ENCODE data around the gene RAB31. TPM values are rescaled to one million over a fixed set of nuclear protein-coding genes. Genes with fewer than 3 reads are reported as not detected.
A peak's percentile ranks its signal among the peaks of the same experiment; 100 is the strongest.

RAB31 gene
- total RNA-seq, 1 experiment from 2014 or later, result 6.1 TPM

- no peak overlapping the region for H3K27ac ChIP-seq (ENCODE audit: low read depth, low read length, poor library complexity, severe bottlenecking)
- intact Hi-C loops (cut with micrococcal nuclease; ENCODE audit: unreplicated experiment), result no loop called here
- BruUV-seq (replicated peaks), result no TSS peak
- no peaks in the 10 kb centered on the region for H3K27me3 ChIP-seq (replicated peaks; ENCODE audit: insufficient read depth, low read depth, low read length, poor library complexity)
- ChIA-PET POLR2A (ENCODE audit: low non-redundant PET) (no interaction called here), CTCF (no interaction called here)
- H3K36me3 ChIP-seq (ENCODE audit: insufficient read depth, low read length, poor library complexity, severe bottlenecking), result no peaks in the 10 kb centered on the region
- peaks cover 43% of the 10 kb centered on the region for H3K4me1 ChIP-seq (ENCODE audit: insufficient read depth, low read length, poor library complexity, severe bottlenecking)
- DNase-seq (ENCODE audit: low spot score), result peak; percentile 87
- TF ChIP-seq EZH2 (IDR thresholded peaks at IDR 0.05; ENCODE audit: borderline replicate concordance, low read depth, low read length, poor library complexity, severe bottlenecking), result no peak
- TF ChIP-seq, protein P1, sequence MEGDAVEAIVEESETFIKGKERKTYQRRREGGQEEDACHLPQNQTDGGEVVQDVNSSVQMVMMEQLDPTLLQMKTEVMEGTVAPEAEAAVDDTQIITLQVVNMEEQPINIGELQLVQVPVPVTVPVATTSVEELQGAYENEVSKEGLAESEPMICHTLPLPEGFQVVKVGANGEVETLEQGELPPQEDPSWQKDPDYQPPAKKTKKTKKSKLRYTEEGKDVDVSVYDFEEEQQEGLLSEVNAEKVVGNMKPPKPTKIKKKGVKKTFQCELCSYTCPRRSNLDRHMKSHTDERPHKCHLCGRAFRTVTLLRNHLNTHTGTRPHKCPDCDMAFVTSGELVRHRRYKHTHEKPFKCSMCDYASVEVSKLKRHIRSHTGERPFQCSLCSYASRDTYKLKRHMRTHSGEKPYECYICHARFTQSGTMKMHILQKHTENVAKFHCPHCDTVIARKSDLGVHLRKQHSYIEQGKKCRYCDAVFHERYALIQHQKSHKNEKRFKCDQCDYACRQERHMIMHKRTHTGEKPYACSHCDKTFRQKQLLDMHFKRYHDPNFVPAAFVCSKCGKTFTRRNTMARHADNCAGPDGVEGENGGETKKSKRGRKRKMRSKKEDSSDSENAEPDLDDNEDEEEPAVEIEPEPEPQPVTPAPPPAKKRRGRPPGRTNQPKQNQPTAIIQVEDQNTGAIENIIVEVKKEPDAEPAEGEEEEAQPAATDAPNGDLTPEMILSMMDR (conservative IDR thresholded peaks at IDR 0.05; ENCODE audit: low read depth, low read length), result no peak
- no peak overlapping the region for H3K4me3 ChIP-seq (ENCODE audit: low read depth, low read length, poor library complexity, severe bottlenecking)
- H3K9me3 ChIP-seq (ENCODE audit: low read depth, low read length, poor library complexity, severe bottlenecking), result no peaks in the 10 kb centered on the region
These were observed 130.2 kb downstream of the RAB31 start for GRCh38 chr18:9838144-9838877.

GRCh38 chr18:9839211-9839610 lies 131.1 kb downstream of the RAB31 start:
- POLR2A ChIA-PET (ENCODE audit: low non-redundant PET), result no interaction called here
- no peak overlapping the region for H3K27ac ChIP-seq (ENCODE audit: low read depth, low read length, poor library complexity, severe bottlenecking)

GRCh38 chr18:9839853-9840252 lies 131.8 kb downstream of the RAB31 start:
- intact Hi-C loops (cut with micrococcal nuclease; ENCODE audit: unreplicated experiment), result no loop called here
- Histone ChIP-seq H3K36me3 (ENCODE audit: insufficient read depth, low read length, poor library complexity, severe bottlenecking) (no peaks in the 10 kb centered on the region), H3K9me3 (ENCODE audit: low read depth, low read length, poor library complexity, severe bottlenecking) (no peaks in the 10 kb centered on the region), H3K4me3 (ENCODE audit: low read depth, low read length, poor library complexity, severe bottlenecking) (no peak overlapping the region), H3K4me1 (ENCODE audit: insufficient read depth, low read length, poor library complexity, severe bottlenecking) (peaks cover 30% of the 10 kb centered on the region), H3K27ac (ENCODE audit: low read depth, low read length, poor library complexity, severe bottlenecking) (no peak overlapping the region), H3K27me3 (replicated peaks; ENCODE audit: insufficient read depth, low read depth, low read length, poor library complexity) (no peaks in the 10 kb centered on the region)
- no peak for TF ChIP-seq EZH2 (IDR thresholded peaks at IDR 0.05; ENCODE audit: borderline replicate concordance, low read depth, low read length, poor library complexity, severe bottlenecking)
- TF ChIP-seq, protein P1 (conservative IDR thresholded peaks at IDR 0.05; ENCODE audit: low read depth, low read length), result no peak
- BruUV-seq (replicated peaks), result no TSS peak
- CTCF ChIA-PET, result no interaction called here
- POLR2A ChIA-PET (ENCODE audit: low non-redundant PET), result no interaction called here
- no peak for DNase-seq (ENCODE audit: low spot score)

More at GRCh38 chr18:9839211-9839610, 131.1 kb downstream of the RAB31 start:
- intact Hi-C loops (cut with micrococcal nuclease; ENCODE audit: unreplicated experiment), result no loop called here
- DNase-seq (ENCODE audit: low spot score), result no peak
- no peak for TF ChIP-seq EZH2 (IDR thresholded peaks at IDR 0.05; ENCODE audit: borderline replicate concordance, low read depth, low read length, poor library complexity, severe bottlenecking)
- TF ChIP-seq, protein P1 (conservative IDR thresholded peaks at IDR 0.05; ENCODE audit: low read depth, low read length), result no peak
- CTCF ChIA-PET, result no interaction called here
- no peaks in the 10 kb centered on the region for H3K27me3 ChIP-seq (replicated peaks; ENCODE audit: insufficient read depth, low read depth, low read length, poor library complexity)
- H3K36me3 ChIP-seq (ENCODE audit: insufficient read depth, low read length, poor library complexity, severe bottlenecking), result no peaks in the 10 kb centered on the region
- H3K9me3 ChIP-seq (ENCODE audit: low read depth, low read length, poor library complexity, severe bottlenecking), result no peaks in the 10 kb centered on the region
- BruUV-seq (replicated peaks), result no TSS peak
- H3K4me3 ChIP-seq (ENCODE audit: low read depth, low read length, poor library complexity, severe bottlenecking), result no peak overlapping the region
- peaks cover 37% of the 10 kb centered on the region for H3K4me1 ChIP-seq (ENCODE audit: insufficient read depth, low read length, poor library complexity, severe bottlenecking)
